Astrocyte (in vitro differentiated cells and primary cell): Measurements from ENCODE around the gene MPRIP.

ENCODE experiments used
- EZH2 ChIP-seq: IDR thresholded peaks from 2 replicates; pipeline ENCODE4 v1.6.1; 2012; ENCODE audit warnings: mild to moderate bottlenecking, low read length, inconsistent platforms; ENCODE audit not compliant: insufficient read depth
- TF ChIP-seq, protein P1 (sequence below): IDR thresholded peaks from 2 replicates; pipeline ENCODE4 v1.5.1; 2011; ENCODE audit warnings: low read depth, mild to moderate bottlenecking, inconsistent platforms, low read length, moderate library complexity; ENCODE audit not compliant: insufficient read depth

DNA sequence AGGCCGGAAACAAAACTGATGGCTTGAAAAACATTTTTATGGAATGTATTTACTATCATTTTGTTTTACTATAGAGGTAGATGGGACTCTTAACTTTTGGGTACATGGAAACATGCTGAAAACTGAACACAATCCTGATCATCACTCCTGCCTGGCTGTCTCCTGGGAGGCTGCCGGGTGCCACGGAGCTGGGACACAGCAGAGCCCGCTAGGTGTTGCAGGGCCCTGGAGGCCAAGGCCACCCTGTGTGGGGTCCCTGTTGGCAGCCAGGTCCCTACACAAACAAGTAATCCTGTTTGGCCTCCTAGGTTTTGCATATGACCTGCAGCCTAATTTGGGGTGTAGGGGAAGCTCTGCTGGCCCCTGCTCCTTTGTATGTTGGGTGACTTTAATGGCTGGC lies 146.3 kb downstream of the MPRIP start:
- TF ChIP-seq, protein P1, sequence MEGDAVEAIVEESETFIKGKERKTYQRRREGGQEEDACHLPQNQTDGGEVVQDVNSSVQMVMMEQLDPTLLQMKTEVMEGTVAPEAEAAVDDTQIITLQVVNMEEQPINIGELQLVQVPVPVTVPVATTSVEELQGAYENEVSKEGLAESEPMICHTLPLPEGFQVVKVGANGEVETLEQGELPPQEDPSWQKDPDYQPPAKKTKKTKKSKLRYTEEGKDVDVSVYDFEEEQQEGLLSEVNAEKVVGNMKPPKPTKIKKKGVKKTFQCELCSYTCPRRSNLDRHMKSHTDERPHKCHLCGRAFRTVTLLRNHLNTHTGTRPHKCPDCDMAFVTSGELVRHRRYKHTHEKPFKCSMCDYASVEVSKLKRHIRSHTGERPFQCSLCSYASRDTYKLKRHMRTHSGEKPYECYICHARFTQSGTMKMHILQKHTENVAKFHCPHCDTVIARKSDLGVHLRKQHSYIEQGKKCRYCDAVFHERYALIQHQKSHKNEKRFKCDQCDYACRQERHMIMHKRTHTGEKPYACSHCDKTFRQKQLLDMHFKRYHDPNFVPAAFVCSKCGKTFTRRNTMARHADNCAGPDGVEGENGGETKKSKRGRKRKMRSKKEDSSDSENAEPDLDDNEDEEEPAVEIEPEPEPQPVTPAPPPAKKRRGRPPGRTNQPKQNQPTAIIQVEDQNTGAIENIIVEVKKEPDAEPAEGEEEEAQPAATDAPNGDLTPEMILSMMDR: no peak
- no peak for TF ChIP-seq EZH2
